SKM-1 treated with dmso at 0.1 percent for 144 hours (cell line): ENCODE results near the gene C1QTNF6.
"Not testable (repeated sequence)": the region's sequence is repeated elsewhere in the genome, so short reads cannot be mapped to it uniquely, and the experiment has no call there.

Source experiments
- DNase-seq: peaks from one replicate; lab custom pipeline; 2025; ENCODE audit not compliant: unreplicated experiment; lab: John Stamatoyannopoulos, UW

C1QTNF6 gene

GRCh38 chr22:37208401-37209139 lies 20.5 kb upstream of the C1QTNF6 start:
- no peak for DNase-seq

GRCh38 chr22:37207981-37208380 lies 19.9 kb upstream of the C1QTNF6 start:
- no peak for DNase-seq

- no peak for DNase-seq
Observed at GRCh38 chr22:37206841-37207821, 19.1 kb upstream of the C1QTNF6 start.

GRCh38 chr22:37206118-37206840 lies 18.2 kb upstream of the C1QTNF6 start:
- no peak for DNase-seq

- DNase-seq = peak; percentile 13
Observed at GRCh38 chr22:37205046-37205445, 17.0 kb upstream of the C1QTNF6 start.

- DNase-seq = no peak
Observed at GRCh38 chr22:37204045-37204655, 16.1 kb upstream of the C1QTNF6 start.

- no peak for DNase-seq
Observed at GRCh38 chr22:37203354-37204044, 15.5 kb upstream of the C1QTNF6 start.

GRCh38 chr22:37202716-37203115 lies 14.7 kb upstream of the C1QTNF6 start:
- no peak for DNase-seq

GRCh38 chr22:37202001-37202555 lies 14.0 kb upstream of the C1QTNF6 start:
- DNase-seq = no peak

- DNase-seq = not testable (repeated sequence)
Observed at GRCh38 chr22:37201443-37201820, 13.4 kb upstream of the C1QTNF6 start.

- DNase-seq = no peak
Observed at GRCh38 chr22:37199760-37200108, 11.7 kb upstream of the C1QTNF6 start.

GRCh38 chr22:37199103-37199759 lies 11.2 kb upstream of the C1QTNF6 start:
- DNase-seq = peak; percentile 96

GRCh38 chr22:37198258-37199102 lies 10.4 kb upstream of the C1QTNF6 start:
- DNase-seq = peak; percentile 79

- no peak for DNase-seq
Observed at GRCh38 chr22:37197451-37198257, 9.6 kb upstream of the C1QTNF6 start.

- no peak for DNase-seq
Observed at GRCh38 chr22:37196539-37197450, 8.7 kb upstream of the C1QTNF6 start.

- DNase-seq = peak; percentile 64
Observed at GRCh38 chr22:37195921-37196320, 7.9 kb upstream of the C1QTNF6 start.

- DNase-seq = no peak
Observed at GRCh38 chr22:37194750-37195149, 6.7 kb upstream of the C1QTNF6 start.
